Right lobe of liver (tissue), 6 donors: Measurements from ENCODE around the gene TMEM218. TPM values are rescaled to one million over a fixed set of nuclear protein-coding genes. Genes with fewer than 3 reads are reported as not detected.
A peak's percentile ranks its signal among the peaks of the same experiment; 100 is the strongest.

Experiments used
- ATAC-seq, 4 donors: fragments of 200-7000 bp; cut with Tn5 transposase; one replicate each; pipeline ENCODE4 v1.9.1; 2020; ENCODE audit warnings: mild to moderate bottlenecking in 4 of 4, moderate library complexity in 4 of 4
- DNase-seq, 3 donors: peaks; one replicate each; pipeline ENCODE4 v3.0.0-alpha.2; 2020
- H3K27ac ChIP-seq, 3 donors: fragments of 200-600 bp; one replicate each; pipeline ENCODE4 v1.8.0; 2022
- H3K27me3 ChIP-seq, 2 donors: fragments of 200-600 bp; one replicate each; pipeline ENCODE4 v1.8.0; 2022
- H3K36me3 ChIP-seq, 4 donors: fragments of 200-600 bp; sonication (generic) in 1 of 4; one replicate each; pipeline versions ENCODE4 v1.5.1 to v1.8.0; 2017 to 2022; ENCODE audit warnings: control low read depth in 1 of 4
- H3K4me1 ChIP-seq, 4 donors: fragments of 200-600 bp; sonication (generic) in 1 of 4; one replicate each; pipeline versions ENCODE4 v1.5.1 to v1.8.0; 2017 to 2022; ENCODE audit warnings: control low read depth in 1 of 4
- H3K4me3 ChIP-seq, 3 donors: fragments of 200-600 bp; one replicate each; pipeline ENCODE4 v1.8.0; 2022
- H3K9me3 ChIP-seq, 4 donors: fragments of 200-600 bp; sonication (generic) in 1 of 4; one replicate each; pipeline versions ENCODE4 v1.5.1 to v1.8.0; 2017 to 2022; ENCODE audit warnings: control low read depth in 1 of 4
- CTCF ChIP-seq, 4 donors: fragments of 200-600 bp in 3 of 4; fragments of 450-650 bp in 1 of 4; IDR thresholded peaks; one replicate each; pipeline versions ENCODE4 v1.5.1 to v1.8.0; 2016 to 2022; ENCODE audit warnings: antibody characterized with exemption in 4 of 4, mild to moderate bottlenecking in 2 of 4
- POLR2A ChIP-seq: fragments of 450-650 bp; IDR thresholded peaks from one replicate; pipeline ENCODE4 v1.6.1; 2017; ENCODE audit warnings: antibody characterized with exemption, mild to moderate bottlenecking
- WGBS: methylation state at CpG from one replicate; pipeline ENCODE4 v1.1.6; 2018; ENCODE audit warnings: low coverage, low lambda C conversion rate; ENCODE audit not compliant: insufficient coverage; ENCODE audit errors: missing lambda C conversion rate; 5-methylcytosine and 5-hydroxymethylcytosine counted together
- intact Hi-C, 2 donors: fragments of 100-400 bp; cut with DNase I; formaldehyde crosslinking; loops; one replicate each; pipeline versions ENCODE4 v1.11.2 to v1.14.1; 2022
- long read RNA-seq: library from polyadenylated mRNA; unstranded; transcript quantifications from one replicate; pipeline ENCODE4 v2.0.0, GENCODE V29; 2019
- total RNA-seq, 6 experiments: library from RNA; depleted of rRNA in 2 of 6; stranded (reverse); fragments of >200 nt in 2 of 6; fragmentation: NEBNext Ultra II Directional in 3 of 6; extraction: Animal tissue kit (Norgen Biotek cat#: 25700) in 3 of 6; gene quantifications; one replicate each; pipeline versions ENCODE4 v1.1.0 to v1.2.4, GENCODE V29; 2016 to 2023
- donor health status: DM: no; HTN: yes; CAD: no.
- donor health status: DM: no; HTN: no; CAD: no.
- donor health status: DM: no; HTN: no; CAD: no.
- donor health status: DM: no; HTN: yes; CAD: no.
- donor health status: DM: no; HTN: yes; CAD: no.

TMEM218 gene
- 10 to 100 TPM in 4 of 6 experiments, 1 to 10 TPM in 2; 7.4 to 13.5 (median 10.5) TPM for total RNA-seq
- long read RNA-seq, partial matches to known transcripts: 0 of 3 reads
- long read RNA-seq, other reads (novel, unspliced or antisense): 3 of 3 reads

GRCh38 chr11:125111343-125112207 is at the start of gene TMEM218:
Gene TMEM218, minus strand, starts transcription at chr11:125111626. Its CDS starts 9,385 bp downstream, at chr11:125102241.
- WGBS: 3% methylated on average over 31 of the region's 49 CpGs
- intact Hi-C loops: no loop called here
- peak; percentile 99 to 100 (median 100) for DNase-seq
- Histone ChIP-seq H3K36me3 (no peaks in the 10 kb centered on the region), H3K9me3 (no peaks in the 10 kb centered on the region), H3K27ac (peak within 1 kb of the TSS; percentile 63 to 70 (median 63)), H3K27me3 (no peaks in the 10 kb centered on the region), H3K4me1 (peaks cover 0 to 4% (median 2%) of the 10 kb centered on the region in 4 donors), H3K4me3 (peak within 1 kb of the TSS; percentile 81 to 87 (median 81))
- peak; percentile 98 to 100 (median 99) for ATAC-seq
- no peak for TF ChIP-seq CTCF (IDR thresholded peaks at IDR 0.05)
- peak; percentile 43 for TF ChIP-seq POLR2A

- Histone ChIP-seq H3K4me3 (no peak overlapping the region), H3K9me3 (no peaks in the 10 kb centered on the region), H3K27me3 (no peaks in the 10 kb centered on the region), H3K36me3 (no peaks in the 10 kb centered on the region), H3K27ac (no peak overlapping the region), H3K4me1 (no peaks in the 10 kb centered on the region)
- TF ChIP-seq POLR2A (no peak), CTCF (IDR thresholded peaks at IDR 0.05) (no peak)
- ATAC-seq: no peak
- WGBS: 84% methylated on average over 8 of the region's 10 CpGs
- intact Hi-C loops: no loop called here
- DNase-seq: no peak
These were observed 46.7 kb upstream of the TMEM218 start for GRCh38 chr11:125157953-125158680.

- no peak for DNase-seq
- no peaks in the 10 kb centered on the region for H3K36me3 ChIP-seq
- TF ChIP-seq CTCF (IDR thresholded peaks at IDR 0.05) (no peak), POLR2A (no peak)
- no peaks in the 10 kb centered on the region for H3K27me3 ChIP-seq
- H3K4me1 ChIP-seq: no peaks in the 10 kb centered on the region
- no peaks in the 10 kb centered on the region for H3K9me3 ChIP-seq
- no peak overlapping the region for H3K27ac ChIP-seq
- ATAC-seq: no peak
- intact Hi-C loops: no loop called here
- 83% methylated on average over 5 of the region's 6 CpGs for WGBS
- no peak overlapping the region for H3K4me3 ChIP-seq
These were observed 45.8 kb upstream of the TMEM218 start for GRCh38 chr11:125157118-125157733.

GRCh38 chr11:125156346-125157117 is 45.1 kb upstream of the TMEM218 start:
- WGBS: 54% methylated on average over 7 of the region's 8 CpGs
- H3K27me3 ChIP-seq: no peaks in the 10 kb centered on the region
- H3K9me3 ChIP-seq: no peaks in the 10 kb centered on the region
- H3K36me3 ChIP-seq: no peaks in the 10 kb centered on the region
- no peak for DNase-seq
- no peak for TF ChIP-seq CTCF (IDR thresholded peaks at IDR 0.05)
- no peak for TF ChIP-seq POLR2A
- H3K4me1 ChIP-seq: no peaks in the 10 kb centered on the region
- intact Hi-C loops: no loop called here
- H3K4me3 ChIP-seq: no peak overlapping the region
- no peak for ATAC-seq
- no peak overlapping the region for H3K27ac ChIP-seq
